ENCODE measurements around the gene PDZRN3. TPM values are rescaled to one million over a fixed set of nuclear protein-coding genes. Genes with fewer than 3 reads are reported as not detected.
A peak's percentile ranks its signal among the peaks of the same experiment; 100 is the strongest.

Gene PDZRN3
- total RNA-seq, 1 donor from 2014 or later: 3.4 TPM

GRCh38 chr3:73621388-73621787 is 3.4 kb downstream of the PDZRN3 start:
- TF ChIP-seq CTCF (IDR thresholded peaks at IDR 0.05) (no peak), EZH2phosphoT487 (IDR thresholded peaks at IDR 0.05) (no peak), EZH2 (IDR thresholded peaks at IDR 0.05) (no peak)
- H3K36me3 Mint-ChIP-seq: no peaks in the 10 kb centered on the region
- peak overlapping the region; percentile 93 for H3K4me3 Mint-ChIP-seq
- Histone ChIP-seq H3K36me3 (no peaks in the 10 kb centered on the region), H3K4me3 (no peak overlapping the region), H3K27me3 (peaks cover 22% of the 10 kb centered on the region), H2AFZ (replicated peaks) (no peak overlapping the region), H3K9me3 (ENCODE audit: low read depth) (no peaks in the 10 kb centered on the region), H3K9ac (no peak overlapping the region), H3F3A (ENCODE audit: low read depth) (peaks cover 12% of the 10 kb centered on the region), H4K20me1 (ENCODE audit: low read depth) (peaks cover 14% of the 10 kb centered on the region), H3K4me1 (peaks cover 20% of the 10 kb centered on the region), H3K27ac (no peak overlapping the region), H3K4me2 (peak overlapping the region; percentile 59), H3K79me2 (ENCODE audit: low read depth) (peaks cover 3% of the 10 kb centered on the region)
- peaks cover 5% of the 10 kb centered on the region for H3K27me3 Mint-ChIP-seq (ENCODE audit: insufficient read depth, low read depth)
- peak overlapping the region; percentile 35 for H3K27ac Mint-ChIP-seq
- H3K9me3 Mint-ChIP-seq: no peaks in the 10 kb centered on the region
- peaks cover 44% of the 10 kb centered on the region for H3K4me1 Mint-ChIP-seq
- DNase-seq (ENCODE audit: low spot score): no peak

- H3K9me3 ChIP-seq (ENCODE audit: low read depth): no peaks in the 10 kb centered on the region
- H3F3A ChIP-seq (ENCODE audit: low read depth): peaks cover 2% of the 10 kb centered on the region
- Mint-ChIP-seq H3K27me3 (ENCODE audit: insufficient read depth, low read depth) (peaks cover 5% of the 10 kb centered on the region), H3K4me1 (peaks cover 33% of the 10 kb centered on the region), H3K9me3 (no peaks in the 10 kb centered on the region), H3K36me3 (peaks cover 2% of the 10 kb centered on the region), H3K27ac (no peak overlapping the region), H3K4me3 (no peak overlapping the region)
- TF ChIP-seq EZH2phosphoT487 (IDR thresholded peaks at IDR 0.05): no peak
- no peak for TF ChIP-seq EZH2 (IDR thresholded peaks at IDR 0.05)
- no peak for TF ChIP-seq CTCF (IDR thresholded peaks at IDR 0.05)
- H3K79me2 ChIP-seq (ENCODE audit: low read depth): peaks cover 3% of the 10 kb centered on the region
- no peak overlapping the region for H3K27ac ChIP-seq
- no peak overlapping the region for H3K9ac ChIP-seq
- no peaks in the 10 kb centered on the region for H3K36me3 ChIP-seq
- H3K4me3 ChIP-seq: no peak overlapping the region
- peaks cover 12% of the 10 kb centered on the region for H3K4me1 ChIP-seq
- H3K27me3 ChIP-seq: peaks cover 10% of the 10 kb centered on the region
- peaks cover 11% of the 10 kb centered on the region for H4K20me1 ChIP-seq (ENCODE audit: low read depth)
- H3K4me2 ChIP-seq: no peak overlapping the region
- DNase-seq (ENCODE audit: low spot score): no peak
- no peak overlapping the region for H2AFZ ChIP-seq (replicated peaks)
Observed at GRCh38 chr3:73618461-73618860, 6.3 kb downstream of the PDZRN3 start.

GRCh38 chr3:73616056-73616455 is 8.7 kb downstream of the PDZRN3 start:
- H3K27ac Mint-ChIP-seq: no peak overlapping the region
- no peak for DNase-seq (ENCODE audit: low spot score)
- H3K36me3 Mint-ChIP-seq: peaks cover 2% of the 10 kb centered on the region
- peaks cover 3% of the 10 kb centered on the region for H3K79me2 ChIP-seq (ENCODE audit: low read depth)
- H3K4me3 ChIP-seq: no peak overlapping the region
- no peak overlapping the region for H2AFZ ChIP-seq (replicated peaks)
- H3K36me3 ChIP-seq: no peaks in the 10 kb centered on the region
- no peak overlapping the region for H3K4me3 Mint-ChIP-seq
- H3F3A ChIP-seq (ENCODE audit: low read depth): no peaks in the 10 kb centered on the region
- TF ChIP-seq CTCF (IDR thresholded peaks at IDR 0.05): no peak
- no peak for TF ChIP-seq EZH2phosphoT487 (IDR thresholded peaks at IDR 0.05)
- no peak for TF ChIP-seq EZH2 (IDR thresholded peaks at IDR 0.05)
- H3K27me3 ChIP-seq: no peaks in the 10 kb centered on the region
- peaks cover 3% of the 10 kb centered on the region for H3K4me1 ChIP-seq
- no peak overlapping the region for H3K4me2 ChIP-seq
- H3K27me3 Mint-ChIP-seq (ENCODE audit: insufficient read depth, low read depth): peaks cover 7% of the 10 kb centered on the region
- no peaks in the 10 kb centered on the region for H4K20me1 ChIP-seq (ENCODE audit: low read depth)
- H3K27ac ChIP-seq: no peak overlapping the region
- H3K9me3 Mint-ChIP-seq: no peaks in the 10 kb centered on the region
- H3K4me1 Mint-ChIP-seq: peaks cover 10% of the 10 kb centered on the region
- no peaks in the 10 kb centered on the region for H3K9me3 ChIP-seq (ENCODE audit: low read depth)
- H3K9ac ChIP-seq: no peak overlapping the region
